ENCODE results near the gene PNPLA6.
"Not testable (repeated sequence)": the region's sequence is repeated elsewhere in the genome, so short reads cannot be mapped to it uniquely, and the experiment has no call there.

Gene PNPLA6

DNA sequence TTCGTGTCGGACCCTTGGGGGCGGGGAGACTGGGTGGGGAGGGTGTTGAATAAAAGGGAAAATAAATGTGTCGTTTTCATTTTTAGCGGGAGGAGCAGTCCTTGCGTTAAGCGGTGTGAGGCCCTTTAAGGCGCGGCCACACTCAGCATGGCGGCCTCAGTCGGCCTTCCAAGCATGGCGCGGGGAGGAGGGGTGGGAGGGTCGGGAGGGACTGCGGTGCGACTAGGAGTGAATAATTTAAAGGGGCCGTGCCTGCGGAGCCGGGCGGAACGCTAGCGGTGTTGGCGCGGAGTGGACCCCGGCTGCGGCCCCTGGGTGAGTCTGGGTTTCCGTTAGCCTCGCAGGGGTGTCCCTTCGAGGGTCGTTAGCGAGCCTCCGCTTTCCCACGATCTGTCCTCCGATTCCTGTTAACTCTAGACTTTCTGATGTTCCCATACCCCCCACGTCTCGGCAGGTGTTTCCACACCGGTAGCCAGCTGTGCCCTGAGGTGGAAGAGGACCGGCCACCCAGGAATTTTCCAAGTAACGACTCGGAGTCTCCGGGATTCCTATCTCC lies 1.5 kb upstream of the PNPLA6 start:
- DNase-seq, result peak; percentile 27

DNA sequence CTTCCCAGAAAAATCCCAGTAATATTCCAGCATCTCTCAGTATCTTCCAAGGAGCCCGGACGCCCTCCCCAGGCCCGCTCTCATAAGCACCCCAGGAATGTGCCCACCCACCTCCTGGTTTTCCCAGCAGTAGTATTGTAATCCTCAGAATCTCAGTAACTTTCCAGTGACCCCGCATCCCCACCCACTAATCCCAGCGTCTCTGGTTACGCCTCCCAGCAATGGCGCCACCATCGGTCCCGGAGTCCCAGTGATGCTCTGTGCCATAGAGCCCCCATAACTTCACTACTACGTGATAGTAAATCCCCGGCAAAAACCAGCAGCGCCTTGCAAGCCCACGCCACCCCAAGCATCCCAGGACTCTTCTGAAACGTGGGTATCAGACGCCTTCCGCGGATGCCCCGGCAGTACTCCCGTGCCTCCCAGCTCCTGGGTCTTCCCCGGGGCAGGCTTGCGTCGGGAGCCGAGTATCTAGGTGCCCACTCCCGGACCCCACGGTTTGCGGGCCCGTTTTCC lies 928 bp upstream of the PNPLA6 start:
- no peak for DNase-seq

DNA sequence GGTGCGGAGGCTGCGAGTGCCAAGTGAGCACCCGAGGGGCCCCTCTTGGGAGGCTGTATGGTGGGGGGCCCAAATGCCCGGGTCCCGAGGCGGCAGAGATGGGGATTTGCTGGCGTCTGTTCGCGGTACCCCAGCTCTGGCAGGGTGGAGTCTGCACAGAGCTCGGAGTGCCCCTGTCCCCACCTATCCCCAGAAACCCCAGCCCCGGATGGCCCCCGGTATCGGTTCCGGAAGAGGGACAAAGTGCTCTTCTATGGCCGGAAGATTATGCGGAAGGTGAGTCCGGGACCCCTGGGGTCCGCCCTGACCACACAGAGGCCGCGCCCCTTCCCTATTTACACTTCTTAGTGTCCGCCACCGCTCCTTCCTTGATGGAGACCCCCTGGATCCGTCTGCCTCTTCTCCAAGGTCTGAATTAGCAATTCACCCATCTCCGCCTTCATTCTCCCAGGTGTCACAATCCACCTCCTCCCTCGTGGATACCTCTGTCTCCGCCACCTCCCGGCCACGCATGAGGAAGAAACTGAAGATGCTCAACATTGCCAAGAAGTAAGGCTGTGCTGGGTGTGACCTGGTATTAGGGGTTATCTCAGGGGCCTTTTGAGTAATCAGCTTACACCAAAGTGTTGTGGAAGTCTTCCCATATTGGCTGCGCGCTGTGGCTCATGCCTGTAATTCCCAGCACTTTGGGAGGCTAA lies 630 bp downstream of the PNPLA6 start:
- DNase-seq, result no peak

DNA sequence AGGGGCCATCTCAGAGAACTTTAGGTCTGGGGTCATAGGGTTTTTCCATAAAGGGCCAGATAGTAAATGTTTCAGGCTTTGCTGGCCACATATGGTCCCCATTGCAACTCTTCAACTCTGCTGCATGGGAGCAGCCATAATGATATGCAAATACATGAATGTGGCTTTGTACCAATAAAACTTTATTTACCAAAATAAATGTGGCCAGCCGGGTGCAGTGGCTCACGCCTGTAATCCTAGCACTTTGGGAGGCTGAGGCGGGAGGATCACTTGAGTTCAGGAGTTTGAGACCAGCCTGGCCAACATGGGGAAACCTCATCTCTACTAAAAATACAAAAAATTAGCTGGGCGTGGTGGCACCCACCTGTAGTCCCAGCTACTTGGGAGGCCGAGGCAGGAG lies 3.5 kb downstream of the PNPLA6 start:
- not testable (repeated sequence) for DNase-seq

DNA sequence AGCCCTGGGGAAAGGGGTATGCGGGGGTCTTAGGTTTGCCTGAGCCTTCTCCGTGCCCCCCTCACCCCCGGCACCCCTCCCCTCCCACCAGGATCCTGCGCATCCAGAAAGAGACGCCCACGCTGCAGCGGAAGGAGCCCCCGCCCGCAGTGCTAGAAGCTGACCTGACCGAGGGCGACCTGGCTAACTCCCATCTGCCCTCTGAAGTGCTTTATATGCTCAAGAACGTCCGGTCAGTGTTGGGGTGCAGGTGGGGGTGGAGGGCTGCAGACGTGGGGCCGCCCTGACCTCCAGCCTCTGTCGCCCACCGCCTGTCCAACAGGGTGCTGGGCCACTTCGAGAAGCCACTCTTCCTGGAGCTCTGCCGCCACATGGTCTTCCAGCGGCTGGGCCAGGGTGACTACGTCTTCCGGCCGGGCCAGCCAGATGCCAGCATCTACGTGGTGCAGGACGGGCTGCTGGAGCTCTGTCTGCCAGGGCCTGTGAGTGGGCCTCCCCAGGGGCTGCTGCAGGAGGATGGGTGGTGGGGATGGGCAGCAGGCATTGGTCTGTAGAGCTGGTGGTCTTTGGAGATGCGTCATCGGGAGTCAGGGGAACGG lies 4.4 kb downstream of the PNPLA6 start:
- DNase-seq, result no peak

DNA sequence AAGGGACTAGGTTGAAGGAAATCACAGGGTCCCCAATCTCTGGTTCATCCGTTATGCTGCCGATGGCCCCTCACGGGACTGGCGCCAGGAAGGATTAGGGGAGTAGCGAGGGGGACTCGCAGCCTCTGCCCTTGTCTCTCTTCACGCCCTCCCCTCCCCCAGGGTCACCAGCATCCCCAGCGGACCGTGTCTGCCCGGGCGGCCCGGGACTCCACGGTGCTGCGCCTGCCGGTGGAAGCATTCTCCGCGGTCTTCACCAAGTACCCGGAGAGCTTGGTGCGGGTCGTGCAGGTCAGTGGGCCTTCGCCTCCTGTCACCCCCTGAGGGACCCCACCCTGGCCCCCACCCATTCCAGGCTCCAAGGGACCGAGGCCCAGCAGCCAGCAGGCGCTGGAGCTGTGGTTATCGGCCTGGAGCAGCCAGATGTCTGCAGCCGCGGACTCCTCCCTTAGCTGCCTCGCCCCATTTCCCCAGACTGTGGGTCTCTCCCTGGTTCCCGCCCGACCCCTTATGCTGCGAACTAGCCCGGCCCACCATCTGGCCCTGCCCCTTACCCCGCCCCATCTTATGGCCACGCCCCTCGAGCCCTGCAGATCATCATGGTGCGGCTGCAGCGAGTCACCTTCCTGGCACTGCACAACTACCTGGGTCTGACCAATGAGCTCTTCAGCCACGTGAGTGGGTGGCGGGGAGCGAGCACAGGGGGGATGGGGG lies 5.4 kb downstream of the PNPLA6 start:
- no peak for DNase-seq

DNA sequence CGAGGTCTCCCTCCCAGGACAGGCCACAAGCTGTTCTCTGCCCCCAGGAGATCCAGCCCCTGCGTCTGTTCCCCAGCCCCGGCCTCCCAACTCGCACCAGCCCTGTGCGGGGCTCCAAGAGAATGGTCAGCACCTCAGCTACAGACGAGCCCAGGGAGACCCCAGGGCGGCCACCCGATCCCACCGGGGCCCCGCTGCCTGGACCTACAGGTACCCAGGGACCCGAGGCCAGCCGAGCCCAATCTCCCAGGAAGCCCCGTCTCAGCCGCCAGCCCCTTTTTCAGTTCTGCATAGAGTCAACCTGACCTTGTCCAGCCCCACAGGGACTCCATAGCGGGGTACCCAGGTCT lies 5.9 kb downstream of the PNPLA6 start:
- no peak for DNase-seq

DNA sequence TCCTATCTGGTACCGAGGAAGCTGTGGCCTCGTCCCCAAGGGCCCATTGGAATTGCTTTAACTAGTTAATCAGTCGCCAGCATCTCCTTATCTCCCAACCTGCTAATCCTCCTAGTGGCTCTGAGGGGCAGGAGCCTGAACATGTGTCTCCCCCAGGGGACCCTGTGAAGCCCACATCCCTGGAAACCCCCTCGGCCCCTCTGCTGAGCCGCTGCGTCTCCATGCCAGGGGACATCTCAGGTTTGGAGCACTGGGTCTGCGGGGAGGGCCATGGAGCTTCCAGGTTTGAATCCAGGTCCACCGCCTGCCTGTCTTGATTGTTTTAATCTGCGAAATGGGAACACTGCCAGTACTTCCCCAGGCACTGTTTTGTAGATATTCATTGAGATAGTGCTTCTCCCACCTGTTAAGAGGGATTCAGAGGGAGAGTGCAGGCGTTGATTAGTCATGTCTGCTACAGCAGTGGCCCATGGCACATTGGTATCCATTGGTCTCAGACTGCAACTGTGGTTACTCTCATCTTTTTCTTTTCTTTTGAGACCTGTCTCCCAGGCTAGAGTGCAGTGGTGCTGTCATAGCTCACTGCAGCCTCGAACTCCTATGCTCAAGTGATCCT lies 6.4 kb downstream of the PNPLA6 start:
- no peak for DNase-seq

DNA sequence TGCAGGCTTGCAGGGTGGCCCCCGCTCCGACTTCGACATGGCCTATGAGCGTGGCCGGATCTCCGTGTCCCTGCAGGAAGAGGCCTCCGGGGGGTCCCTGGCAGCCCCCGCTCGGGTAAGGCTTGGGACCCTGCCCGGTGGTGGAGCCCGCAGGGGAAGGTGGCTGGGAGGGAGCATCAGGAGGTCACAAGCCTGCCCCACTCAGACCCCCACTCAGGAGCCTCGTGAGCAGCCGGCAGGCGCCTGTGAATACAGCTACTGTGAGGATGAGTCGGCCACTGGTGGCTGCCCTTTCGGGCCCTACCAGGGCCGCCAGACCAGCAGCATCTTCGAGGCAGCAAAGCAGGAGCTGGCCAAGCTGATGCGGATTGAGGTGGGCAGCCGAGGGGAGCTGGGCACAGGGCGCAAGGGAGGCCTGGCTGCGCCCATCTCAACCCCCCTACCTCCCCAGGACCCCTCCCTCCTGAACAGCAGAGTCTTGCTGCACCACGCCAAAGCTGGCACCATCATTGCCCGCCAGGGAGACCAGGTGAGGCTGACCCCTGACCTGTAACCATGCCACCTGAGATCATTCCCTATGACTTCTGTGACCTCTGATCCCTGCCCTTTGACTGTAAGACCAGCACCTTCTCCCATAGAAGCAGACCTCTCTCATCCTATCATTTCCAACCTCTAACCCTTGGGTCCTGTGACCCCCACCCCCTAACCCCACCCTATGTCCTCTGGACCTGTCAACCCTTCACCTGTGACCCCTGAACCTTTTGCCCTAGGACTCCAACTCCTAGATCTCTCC lies 7.2 kb downstream of the PNPLA6 start:
- no peak for DNase-seq

DNA sequence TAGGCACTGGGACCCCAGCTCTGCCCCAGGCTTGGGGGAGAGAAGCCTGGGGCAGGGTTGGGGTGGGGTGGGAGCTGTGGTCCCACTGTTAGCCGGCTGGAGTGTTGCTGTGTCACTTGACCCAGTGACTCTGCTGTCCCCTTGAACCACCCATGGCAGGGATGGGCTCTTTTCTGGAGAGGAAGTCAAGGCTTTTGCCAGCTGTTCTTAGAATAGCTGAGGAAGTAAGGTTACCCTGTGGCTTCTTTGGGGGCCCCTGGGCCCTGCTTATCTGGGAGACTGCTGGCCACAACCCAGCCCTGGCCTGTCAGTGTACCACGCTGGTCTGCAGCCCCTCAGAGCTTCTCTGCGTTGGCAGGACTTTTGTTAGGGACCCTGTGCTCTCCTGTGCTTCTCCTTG lies 9.1 kb downstream of the PNPLA6 start:
- no peak for DNase-seq

DNA sequence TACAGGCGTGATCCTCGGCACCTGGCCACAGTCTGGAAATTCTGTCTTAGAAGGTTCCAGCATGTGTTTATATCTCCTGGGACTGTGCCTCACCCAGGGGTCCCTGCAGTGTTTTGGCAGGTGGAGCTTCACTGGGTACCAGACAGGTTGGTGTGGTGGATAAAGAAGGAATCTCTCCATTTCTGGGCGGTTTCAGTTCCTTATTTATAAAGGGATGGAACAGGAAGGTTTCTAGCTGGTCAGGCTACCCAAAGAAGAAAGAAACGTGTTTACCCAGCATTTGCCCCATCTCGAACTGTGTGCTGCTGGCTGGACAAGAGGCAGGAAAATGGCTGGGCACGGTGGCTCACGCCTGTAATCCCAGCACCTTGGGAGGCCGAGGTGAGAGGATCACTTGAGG lies 9.8 kb downstream of the PNPLA6 start:
- no peak for DNase-seq

DNA sequence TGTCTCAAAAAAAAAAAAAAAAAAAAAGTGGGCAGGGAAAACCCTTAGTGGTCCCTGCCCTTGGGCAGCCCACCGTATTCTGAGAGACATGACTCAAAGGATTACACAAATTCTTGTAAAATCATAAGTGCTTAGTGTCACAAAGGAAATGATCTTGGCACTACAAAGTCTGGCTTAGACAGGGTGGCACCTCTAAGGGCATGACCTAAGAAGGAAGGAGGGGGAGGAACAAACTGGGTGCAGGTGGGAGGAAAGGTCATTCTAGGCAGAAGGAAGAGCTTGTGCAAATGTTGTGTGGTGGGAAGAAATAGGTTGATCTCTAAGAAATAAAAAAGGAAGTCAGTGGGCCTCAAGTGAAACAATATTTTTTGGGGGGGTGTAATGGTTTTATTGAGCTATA lies 10.4 kb downstream of the PNPLA6 start:
- DNase-seq, result no peak

DNA sequence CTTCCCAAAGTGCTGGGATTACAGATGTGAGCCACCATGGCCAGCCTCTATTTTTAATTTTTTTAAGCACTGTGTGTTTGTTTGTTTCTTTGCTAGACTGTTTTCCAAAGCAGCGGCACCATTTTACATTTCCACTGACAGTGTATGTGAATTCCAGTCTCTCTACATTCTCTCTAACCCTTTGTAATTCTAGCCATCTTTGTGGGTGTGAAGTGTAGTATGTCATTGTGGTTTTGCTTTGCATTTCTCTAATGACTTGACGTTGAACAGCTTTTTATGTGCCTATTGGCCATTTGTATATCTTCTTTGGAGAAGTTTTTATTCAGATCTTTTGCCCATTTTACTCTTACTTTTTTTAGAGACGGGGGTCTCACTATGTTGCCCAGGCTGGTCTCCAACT lies 11.6 kb downstream of the PNPLA6 start:
- DNase-seq, result no peak

DNA sequence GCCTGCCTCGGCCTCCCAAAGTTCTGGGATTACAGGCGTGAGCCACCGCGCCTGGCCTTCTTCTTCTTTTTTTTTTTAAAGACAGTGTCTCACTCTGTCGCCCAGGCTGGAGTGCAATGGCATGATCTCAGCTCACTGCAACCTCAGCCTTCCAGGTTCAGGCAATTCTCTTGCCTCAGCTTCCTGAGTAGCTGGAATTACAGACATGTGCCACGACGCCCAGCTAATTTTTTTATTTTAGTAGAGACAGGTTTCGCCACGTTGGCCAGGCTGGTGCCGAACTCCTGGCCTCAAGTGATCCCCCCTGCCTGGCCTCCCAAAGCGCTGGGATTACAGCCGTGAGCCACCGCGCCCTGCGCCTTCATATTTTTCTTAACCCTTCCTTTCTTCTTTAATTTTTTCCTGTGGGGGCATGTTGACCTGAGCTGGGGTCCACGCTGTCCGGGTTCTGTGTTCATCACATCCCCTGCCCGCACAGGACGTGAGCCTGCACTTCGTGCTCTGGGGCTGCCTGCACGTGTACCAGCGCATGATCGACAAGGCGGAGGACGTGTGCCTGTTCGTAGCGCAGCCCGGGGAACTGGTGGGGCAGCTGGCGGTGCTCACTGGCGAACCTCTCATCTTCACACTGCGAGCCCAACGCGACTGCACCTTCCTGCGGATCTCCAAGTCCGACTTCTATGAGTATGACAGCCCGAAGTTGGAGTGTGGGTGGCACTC lies 14.1 kb downstream of the PNPLA6 start:
- no peak for DNase-seq

DNA sequence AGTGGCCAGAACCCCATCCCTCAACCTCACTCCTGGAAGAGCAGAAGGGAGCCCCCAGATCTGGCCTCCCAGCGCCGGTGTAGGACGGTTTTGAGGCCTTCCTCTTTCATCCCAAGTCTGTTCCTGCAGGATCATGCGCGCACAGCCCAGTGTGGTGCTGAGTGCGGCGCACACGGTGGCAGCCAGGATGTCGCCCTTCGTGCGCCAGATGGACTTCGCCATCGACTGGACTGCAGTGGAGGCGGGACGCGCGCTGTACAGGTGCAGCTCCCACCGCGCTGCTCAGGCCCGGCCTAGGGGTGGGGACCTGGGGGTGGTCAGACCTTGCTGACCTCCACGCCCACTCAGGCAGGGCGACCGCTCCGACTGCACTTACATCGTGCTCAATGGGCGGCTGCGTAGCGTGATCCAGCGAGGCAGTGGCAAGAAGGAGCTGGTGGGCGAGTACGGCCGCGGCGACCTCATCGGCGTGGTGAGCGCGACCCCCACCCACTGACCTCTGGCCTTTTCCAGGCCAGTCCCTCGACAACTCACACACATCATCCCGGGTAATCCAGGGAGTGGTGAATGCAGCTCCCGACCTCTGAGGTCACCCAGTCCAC lies 14.8 kb downstream of the PNPLA6 start:
- DNase-seq, result no peak

DNA sequence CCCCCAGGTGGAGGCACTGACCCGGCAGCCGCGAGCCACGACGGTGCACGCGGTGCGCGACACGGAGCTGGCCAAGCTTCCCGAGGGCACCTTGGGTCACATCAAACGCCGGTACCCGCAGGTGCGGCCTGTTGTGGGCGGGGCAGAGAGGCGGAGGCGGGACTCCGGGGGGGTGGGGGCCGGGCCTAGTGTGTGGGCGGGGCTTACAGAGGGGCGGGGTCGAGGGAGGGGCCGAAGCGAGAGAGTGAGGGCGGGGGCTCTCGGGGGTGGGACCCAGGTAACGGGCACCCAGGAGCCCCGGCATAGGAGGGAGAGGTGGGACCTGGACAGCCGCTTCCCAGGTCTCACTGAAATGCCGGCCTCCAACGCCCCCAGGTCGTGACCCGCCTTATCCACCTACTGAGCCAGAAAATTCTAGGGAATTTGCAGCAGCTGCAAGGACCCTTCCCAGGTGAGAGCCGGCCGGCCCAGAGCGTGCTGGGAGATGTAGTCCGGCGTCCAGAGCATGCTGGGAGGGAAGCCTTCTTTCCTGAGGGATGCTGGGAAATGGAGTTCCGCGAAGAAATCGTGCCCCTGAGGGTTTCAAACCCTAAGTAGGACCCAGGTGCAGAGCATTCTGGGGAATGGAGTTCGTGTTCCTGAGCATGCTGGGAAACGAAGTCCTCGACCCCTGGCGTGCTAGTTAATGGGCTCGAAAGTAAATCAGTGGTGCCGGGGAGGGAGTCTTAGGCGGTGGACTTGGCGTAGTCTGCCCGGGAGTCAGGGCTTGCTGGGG lies 15.7 kb downstream of the PNPLA6 start:
- DNase-seq, result no peak

DNA sequence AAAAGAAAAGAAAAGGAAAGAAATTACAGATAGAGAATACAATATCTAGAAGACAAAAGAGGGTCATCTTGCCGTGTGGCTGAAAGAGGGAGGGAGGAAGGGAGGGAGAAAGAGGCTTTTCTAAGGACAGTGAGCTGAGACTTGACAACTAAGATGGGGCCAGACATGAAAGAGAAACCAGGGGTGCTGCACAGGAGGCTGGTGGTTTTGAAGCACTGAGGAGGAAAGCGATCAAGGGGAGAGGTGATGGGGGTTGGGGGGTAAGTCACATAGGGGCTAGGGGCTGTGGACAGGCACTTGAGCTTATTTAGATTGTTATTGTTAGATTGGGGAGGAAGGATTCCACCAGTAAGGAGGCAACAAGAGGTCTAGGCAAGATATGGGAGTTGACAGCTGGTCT lies 17.3 kb downstream of the PNPLA6 start:
- no peak for DNase-seq

DNA sequence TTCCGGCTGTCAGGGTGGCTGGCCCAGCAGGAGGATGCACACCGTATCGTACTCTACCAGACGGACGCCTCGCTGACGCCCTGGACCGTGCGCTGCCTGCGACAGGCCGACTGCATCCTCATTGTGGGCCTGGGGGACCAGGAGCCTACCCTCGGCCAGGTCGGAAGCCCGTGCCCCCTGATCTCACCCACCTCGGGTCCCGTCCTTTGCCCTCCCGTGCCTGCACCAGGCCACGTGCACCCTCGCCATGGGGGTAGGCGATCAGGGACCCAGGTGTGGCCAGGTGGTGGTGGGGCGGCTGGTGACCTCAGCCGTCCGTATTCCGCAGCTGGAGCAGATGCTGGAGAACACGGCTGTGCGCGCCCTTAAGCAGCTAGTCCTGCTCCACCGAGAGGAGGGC lies 19.0 kb downstream of the PNPLA6 start:
- DNase-seq, result no peak

DNA sequence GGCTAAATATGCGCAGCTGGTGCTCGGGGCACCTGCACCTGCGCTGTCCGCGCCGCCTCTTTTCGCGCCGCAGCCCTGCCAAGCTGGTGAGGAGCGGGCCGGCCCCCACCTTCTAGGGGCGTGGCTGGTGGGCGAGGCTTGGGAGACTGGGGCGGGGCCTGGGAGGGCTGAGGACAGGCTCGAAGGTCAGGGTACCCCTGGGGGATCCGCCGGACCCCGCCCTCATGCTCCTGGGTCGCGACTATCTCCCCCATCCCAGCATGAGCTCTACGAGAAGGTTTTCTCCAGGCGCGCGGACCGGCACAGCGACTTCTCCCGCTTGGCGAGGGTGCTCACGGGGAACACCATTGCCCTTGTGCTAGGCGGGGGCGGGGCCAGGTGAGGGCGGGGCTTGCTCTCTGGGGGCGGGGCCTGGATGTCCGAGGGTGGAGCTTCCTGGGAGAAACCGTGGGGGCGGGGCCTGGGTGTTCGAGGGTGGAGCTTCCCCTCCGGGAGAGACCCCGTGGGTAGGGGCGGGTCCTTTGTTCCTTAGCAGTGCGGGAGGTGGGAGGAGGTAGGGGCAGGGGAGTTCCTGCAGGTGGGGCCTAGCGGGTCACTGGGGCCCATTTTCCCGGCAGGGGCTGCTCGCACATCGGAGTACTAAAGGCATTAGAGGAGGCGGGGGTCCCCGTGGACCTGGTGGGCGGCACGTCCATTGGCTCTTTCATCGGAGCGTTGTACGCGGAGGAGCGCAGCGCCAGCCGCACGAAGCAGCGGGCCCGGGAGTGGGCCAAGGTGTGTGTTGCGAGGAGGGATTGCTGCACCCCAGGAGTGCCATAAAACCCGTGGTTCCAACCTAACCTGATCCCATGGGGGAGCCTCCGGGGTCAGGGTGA lies 19.7 kb downstream of the PNPLA6 start:
- DNase-seq, result no peak
